Karpas-422 (cell line): Measurements from ENCODE around the gene MUS81. TPM values are rescaled to one million over a fixed set of nuclear protein-coding genes. Genes with fewer than 3 reads are reported as not detected.
"Not testable (repeated sequence)": the region's sequence is repeated elsewhere in the genome, so short reads cannot be mapped to it uniquely, and the experiment has no call there.

Experiments used
- DNase-seq: peaks from one replicate; pipeline ENCODE4 v3.0.0-alpha.2; 2015
- H2AFZ ChIP-seq: fragments of 200-600 bp; sonication (generic); 2 replicates; pipeline ENCODE4 v1.6.1; 2014; ENCODE audit warnings: antibody characterized with exemption, low read length, mixed read lengths
- H3K27ac ChIP-seq: fragments of 200-600 bp; sonication (generic); 2 replicates; pipeline ENCODE4 v1.5.1; 2014; ENCODE audit warnings: mild to moderate bottlenecking, low read length, moderate library complexity
- H3K27me3 ChIP-seq: fragments of 200-600 bp; sonication (generic); 2 replicates; pipeline ENCODE4 v1.6.1; 2014; ENCODE audit warnings: low read length, mixed read lengths
- H3K36me3 ChIP-seq: fragments of 200-600 bp; sonication (generic); 2 replicates; pipeline ENCODE4 v1.6.1; 2014; ENCODE audit warnings: low read length, mixed read lengths; ENCODE audit not compliant: insufficient read depth
- H3K4me1 ChIP-seq: fragments of 200-600 bp; sonication (generic); 2 replicates; pipeline ENCODE4 v1.6.1; 2014; ENCODE audit warnings: mild to moderate bottlenecking, low read length, mixed read lengths
- H3K4me2 ChIP-seq: fragments of 200-600 bp; sonication (generic); 2 replicates; pipeline ENCODE4 v1.6.1; 2014; ENCODE audit warnings: low read length, low read depth, mild to moderate bottlenecking; ENCODE audit not compliant: poor library complexity, severe bottlenecking
- H3K4me3 ChIP-seq: fragments of 200-600 bp; sonication (generic); 2 replicates; pipeline ENCODE4 v1.5.1; 2014; ENCODE audit warnings: mild to moderate bottlenecking, antibody characterized with exemption, low read length, mixed read lengths
- H3K79me2 ChIP-seq: fragments of 200-600 bp; sonication (generic); 2 replicates; pipeline ENCODE4 v1.6.1; 2014; ENCODE audit warnings: mild to moderate bottlenecking, low read length, mixed read lengths
- H3K9ac ChIP-seq: fragments of 200-600 bp; sonication (generic); 2 replicates; pipeline ENCODE4 v1.6.0; 2014; ENCODE audit warnings: low read length
- H3K9me2 ChIP-seq: fragments of 200-600 bp; sonication (generic), shearing (Covaris generic); replicated peaks from 2 replicates; pipeline ENCODE4 v1.6.0; 2014; ENCODE audit warnings: mild to moderate bottlenecking, low read length, moderate library complexity; ENCODE audit not compliant: insufficient read depth
- H3K9me3 ChIP-seq: fragments of 300-700, 200-600 bp; sonication (generic); 2 replicates; pipeline ENCODE4 v1.6.1; 2014; ENCODE audit warnings: low read length, mixed read lengths
- H4K20me1 ChIP-seq: fragments of 200-600 bp; sonication (generic); 2 replicates; pipeline ENCODE4 v1.6.1; 2014; ENCODE audit warnings: mild to moderate bottlenecking, antibody characterized with exemption, low read length, low read depth; ENCODE audit not compliant: insufficient read depth
- total RNA-seq: library from RNA; depleted of rRNA; stranded (reverse); fragments of >200 nt; shearing (Covaris generic); gene quantifications from 2 replicates; pipeline ENCODE4 v1.2.3, GENCODE V29; 2014; ENCODE audit warnings: low replicate concordance

Gene MUS81
- total RNA-seq, 1 experiment from 2014 or later = 41.3 TPM

- peaks cover 21% of the 10 kb centered on the region for H3K36me3 ChIP-seq
- H3K27ac ChIP-seq = peak within 1 kb of the TSS; percentile 64
- H3K4me3 ChIP-seq = peak within 1 kb of the TSS; percentile 95
- H3K9me3 ChIP-seq = no peaks in the 10 kb centered on the region
- H3K9me2 ChIP-seq = no peaks in the 10 kb centered on the region
- peak within 1 kb of the TSS; percentile 100 for H3K4me2 ChIP-seq
- H3K4me1 ChIP-seq = peaks cover 66% of the 10 kb centered on the region
- no peaks in the 10 kb centered on the region for H3K27me3 ChIP-seq
- peaks cover 35% of the 10 kb centered on the region for H3K79me2 ChIP-seq
- peak within 1 kb of the TSS; percentile 95 for H2AFZ ChIP-seq
- peak; percentile 98 for DNase-seq
- peak within 1 kb of the TSS; percentile 94 for H3K9ac ChIP-seq
- H4K20me1 ChIP-seq = peaks cover 8% of the 10 kb centered on the region; the same call in 1 of the 2 replicates
Observed at GRCh38 chr11:65888163-65888814, 28.1 kb downstream of the MUS81 start, which contains the start of gene FIBP. Gene FIBP, minus strand, starts transcription at chr11:65888471. Its CDS starts 53 bp downstream, at chr11:65888418.

DNA sequence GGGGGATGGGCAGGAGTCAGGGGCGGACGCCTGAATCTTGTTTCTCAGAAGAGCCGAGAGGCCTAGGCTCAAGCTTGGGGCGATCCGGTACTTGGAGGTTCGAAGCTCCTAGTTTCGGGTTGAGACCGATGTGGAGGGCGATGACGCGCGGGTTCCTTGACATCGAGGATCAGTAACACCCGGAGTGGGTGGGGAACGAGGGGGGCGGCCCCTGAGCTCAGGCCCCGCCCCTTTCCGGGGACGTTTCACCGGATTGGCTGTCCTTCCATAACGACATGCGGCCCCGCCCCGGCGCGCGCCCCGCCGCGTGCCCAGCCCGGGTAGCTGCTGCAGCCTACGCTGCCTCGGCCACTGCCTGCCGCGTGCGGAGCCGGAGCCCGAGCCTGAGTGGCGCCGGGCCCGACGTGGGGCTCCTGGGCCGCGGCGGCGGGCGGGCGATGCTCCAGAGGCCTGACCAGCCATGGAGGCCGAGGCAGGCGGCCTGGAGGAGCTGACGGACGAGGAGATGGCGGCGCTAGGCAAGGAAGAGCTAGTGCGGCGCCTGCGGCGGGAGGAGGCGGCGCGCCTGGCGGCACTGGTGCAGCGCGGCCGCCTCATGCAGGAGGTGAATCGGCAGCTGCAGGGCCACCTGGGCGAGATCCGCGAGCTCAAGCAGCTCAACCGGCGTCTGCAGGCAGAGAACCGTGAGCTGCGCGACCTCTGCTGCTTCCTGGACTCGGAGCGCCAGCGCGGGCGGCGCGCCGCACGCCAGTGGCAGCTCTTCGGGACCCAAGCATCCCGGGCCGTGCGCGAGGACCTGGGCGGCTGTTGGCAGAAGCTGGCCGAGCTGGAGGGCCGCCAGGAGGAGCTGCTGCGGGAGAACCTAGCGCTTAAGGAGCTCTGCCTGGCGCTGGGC is 30.3 kb downstream of the MUS81 start, which contains the start of gene CCDC85B:
Gene CCDC85B (plus strand): TSS at position 350 of the 895 bp plus-strand sequence. CDS start 111 bp downstream, at position 461.
- peaks cover 8% of the 10 kb centered on the region; the same call in 1 of the 2 replicates for H3K36me3 ChIP-seq
- peak within 1 kb of the TSS; percentile 95; the same call in 1 of the 2 replicates for H2AFZ ChIP-seq

GRCh38 chr11:65891219-65892136 is 31.2 kb downstream of the MUS81 start:
- Histone ChIP-seq H3K36me3 (peaks cover under 1% of the 10 kb centered on the region; the same call in 1 of the 2 replicates), H3K9me3 (no peaks in the 10 kb centered on the region), H3K9ac (peak overlapping the region; percentile 97), H2AFZ (no peak overlapping the region), H3K9me2 (no peaks in the 10 kb centered on the region), H3K4me2 (peak overlapping the region; percentile 100), H3K27me3 (no peaks in the 10 kb centered on the region), H3K4me1 (peaks cover 59% of the 10 kb centered on the region), H3K79me2 (peaks cover 31% of the 10 kb centered on the region), H3K27ac (peak overlapping the region; percentile 59), H4K20me1 (peaks cover 8% of the 10 kb centered on the region; the same call in 1 of the 2 replicates), H3K4me3 (peak overlapping the region; percentile 96)
- peak; percentile 73 for DNase-seq

More for the DNA sequence above, 30.3 kb downstream of the MUS81 start, which contains the start of gene CCDC85B:
- H3K27me3 ChIP-seq = no peaks in the 10 kb centered on the region
- H3K4me1 ChIP-seq = peaks cover 66% of the 10 kb centered on the region
- H3K4me2 ChIP-seq = peak within 1 kb of the TSS; percentile 100
- H3K9me3 ChIP-seq = no peaks in the 10 kb centered on the region
- H3K9ac ChIP-seq = peak within 1 kb of the TSS; percentile 97
- peak; percentile 98 for DNase-seq
- peak within 1 kb of the TSS; percentile 96 for H3K4me3 ChIP-seq
- no peaks in the 10 kb centered on the region for H3K9me2 ChIP-seq
- H3K27ac ChIP-seq = peak within 1 kb of the TSS; percentile 64
- H3K79me2 ChIP-seq = peaks cover 35% of the 10 kb centered on the region
- peaks cover 8% of the 10 kb centered on the region; the same call in 1 of the 2 replicates for H4K20me1 ChIP-seq

GRCh38 chr11:65892137-65892540 is 31.9 kb downstream of the MUS81 start:
- peaks cover 53% of the 10 kb centered on the region for H3K4me1 ChIP-seq
- H3K27ac ChIP-seq = peak overlapping the region; percentile 59
- not testable (repeated sequence) for H2AFZ ChIP-seq, H4K20me1 ChIP-seq, H3K9me2 ChIP-seq, H3K27me3 ChIP-seq, H3K9me3 ChIP-seq, H3K36me3 ChIP-seq
- DNase-seq = peak; percentile 65
- H3K4me2 ChIP-seq = peak overlapping the region; percentile 100
- peak overlapping the region; percentile 96 for H3K4me3 ChIP-seq
- peaks cover 25% of the 10 kb centered on the region for H3K79me2 ChIP-seq
- peak overlapping the region; percentile 97 for H3K9ac ChIP-seq

DNA sequence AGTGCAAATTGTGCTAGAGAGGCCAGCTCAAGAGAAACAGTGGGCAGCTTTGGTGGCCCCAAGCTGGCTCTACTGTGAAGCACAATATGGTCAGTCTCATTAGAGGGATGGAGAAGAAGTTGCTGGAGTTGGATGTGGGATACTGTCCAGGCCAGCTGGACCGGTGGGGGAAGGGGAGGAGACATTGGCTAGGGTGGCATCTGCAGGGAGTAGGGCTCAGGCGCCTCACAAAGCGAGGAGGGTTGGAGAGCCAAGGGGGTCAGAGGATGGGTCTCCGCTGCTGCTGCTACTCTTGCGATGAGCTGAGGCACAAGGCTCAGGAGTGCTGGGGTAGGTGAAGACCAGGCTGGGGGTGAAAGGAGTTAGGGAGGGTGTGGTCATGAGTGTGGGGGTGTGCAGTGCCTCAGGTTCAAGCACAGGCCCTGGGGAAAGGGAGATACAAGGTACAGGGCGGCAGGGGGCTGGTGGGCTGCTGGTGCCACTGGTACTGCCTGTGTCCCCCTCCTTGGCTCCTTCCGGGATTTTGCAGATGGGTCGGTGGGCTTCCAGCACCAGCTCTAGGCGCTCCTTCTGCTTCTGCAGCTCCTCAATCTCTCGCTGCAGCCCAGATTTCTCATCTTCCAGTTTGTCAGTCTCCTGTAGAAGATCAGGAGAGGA is 32.6 kb downstream of the MUS81 start:
- H3K4me2 ChIP-seq = peak overlapping the region; percentile 100
- H3K79me2 ChIP-seq = peaks cover 18% of the 10 kb centered on the region
- peak; percentile 43 for DNase-seq
- peak overlapping the region; percentile 96 for H3K4me3 ChIP-seq
- peaks cover 8% of the 10 kb centered on the region; the same call in 1 of the 2 replicates for H4K20me1 ChIP-seq
- H3K4me1 ChIP-seq = peaks cover 48% of the 10 kb centered on the region
- H3K27ac ChIP-seq = peak overlapping the region; percentile 59
- H3K27me3 ChIP-seq = no peaks in the 10 kb centered on the region
- no peaks in the 10 kb centered on the region for H3K9me3 ChIP-seq
- H3K9me2 ChIP-seq = no peaks in the 10 kb centered on the region
- no peaks in the 10 kb centered on the region for H3K36me3 ChIP-seq
- peak overlapping the region; percentile 97 for H3K9ac ChIP-seq
- H2AFZ ChIP-seq = no peak overlapping the region

DNA sequence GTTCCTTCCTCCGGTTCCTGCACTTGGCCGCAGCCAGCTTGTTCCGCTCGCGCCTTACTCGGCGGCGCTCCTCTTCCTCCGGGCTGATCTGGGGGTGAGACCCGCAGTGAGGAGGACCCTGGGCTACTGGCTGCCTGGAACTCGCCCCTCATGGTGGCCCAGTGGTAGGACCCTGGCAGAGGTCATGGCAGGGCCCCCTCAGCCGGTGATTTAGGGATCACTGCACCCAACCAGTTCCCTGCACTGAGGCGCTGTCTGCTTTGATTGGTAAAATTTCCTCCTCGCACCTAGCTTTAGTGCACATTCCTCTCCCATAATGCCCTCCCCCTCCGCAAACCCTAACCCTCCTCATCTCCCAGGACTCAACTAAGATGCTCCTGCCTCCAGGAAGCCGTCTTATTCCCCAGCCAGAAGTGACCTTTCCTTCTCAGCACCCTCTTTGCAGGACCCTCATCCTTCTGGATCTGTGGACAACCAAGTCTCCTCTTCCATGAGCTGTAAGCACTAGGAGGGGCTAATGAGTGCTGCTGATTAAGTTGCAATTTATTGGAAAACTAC is 33.9 kb downstream of the MUS81 start:
- Histone ChIP-seq H3K9ac (peak overlapping the region; percentile 97), H3K79me2 (peaks cover 14% of the 10 kb centered on the region)

GRCh38 chr11:65895482-65895981 is 35.3 kb downstream of the MUS81 start:
- DNase-seq = peak; percentile 35
- H3K9me2 ChIP-seq = no peaks in the 10 kb centered on the region
- H2AFZ ChIP-seq = no peak overlapping the region
- H3K4me3 ChIP-seq = no peak overlapping the region
- H4K20me1 ChIP-seq = peaks cover 8% of the 10 kb centered on the region; the same call in 1 of the 2 replicates
- H3K27me3 ChIP-seq = no peaks in the 10 kb centered on the region
- no peak overlapping the region for H3K4me2 ChIP-seq
- H3K9me3 ChIP-seq = no peaks in the 10 kb centered on the region
- H3K79me2 ChIP-seq = peaks cover 14% of the 10 kb centered on the region
- no peaks in the 10 kb centered on the region for H3K36me3 ChIP-seq
- H3K9ac ChIP-seq = no peak overlapping the region
- no peak overlapping the region for H3K27ac ChIP-seq
- H3K4me1 ChIP-seq = peaks cover 38% of the 10 kb centered on the region

More for the DNA sequence above, 33.9 kb downstream of the MUS81 start:
- H4K20me1 ChIP-seq = peaks cover 8% of the 10 kb centered on the region; the same call in 1 of the 2 replicates
- H3K27ac ChIP-seq = no peak overlapping the region
- peaks cover 42% of the 10 kb centered on the region for H3K4me1 ChIP-seq
- no peaks in the 10 kb centered on the region for H3K27me3 ChIP-seq
- H3K9me2 ChIP-seq = no peaks in the 10 kb centered on the region
- H3K4me2 ChIP-seq = peak overlapping the region; percentile 100
- no peaks in the 10 kb centered on the region for H3K9me3 ChIP-seq
- H2AFZ ChIP-seq = no peak overlapping the region; the same call in 1 of the 2 replicates
- no peaks in the 10 kb centered on the region for H3K36me3 ChIP-seq
- H3K4me3 ChIP-seq = peak overlapping the region; percentile 96
- DNase-seq = peak; percentile 73
